Stomach (tissue), 9 donors: ENCODE data around the gene KCNN3. TPM values are rescaled to one million over a fixed set of nuclear protein-coding genes. Genes with fewer than 3 reads are reported as not detected.

Source experiments
- DNase-seq, 2 donors: peaks; one replicate each; pipeline versions ENCODE4 v3.0.0 to v3.0.0-alpha.2; 2013 to 2019
- H3K27ac ChIP-seq, 5 donors: fragments of 200-600 bp in 4 of 5; sonication (generic) in 4 of 5; one replicate each; pipeline ENCODE4 v1.5.1; 2013 to 2019; ENCODE audit warnings: mild to moderate bottlenecking in 1 of 5, moderate library complexity in 1 of 5
- H3K27me3 ChIP-seq, 3 donors: fragments of 200-600 bp; sonication (generic); one replicate each; pipeline ENCODE4 v1.5.1; 2017 to 2019; ENCODE audit warnings: mixed run types in 1 of 3
- H3K36me3 ChIP-seq, 4 donors: fragments of 200-600 bp; sonication (generic); 1 replicate in 3 of 4; 2 replicates in 1 of 4; pipeline ENCODE4 v1.5.1; 2016 to 2019
- H3K4me1 ChIP-seq, 4 donors: fragments of 200-600 bp; sonication (generic); one replicate each; pipeline ENCODE4 v1.5.1; 2016 to 2019
- H3K4me3 ChIP-seq, 4 donors: fragments of 200-600 bp; sonication (generic) in 3 of 4; one replicate each; pipeline ENCODE4 v1.5.1; 2016 to 2019; ENCODE audit warnings: mild to moderate bottlenecking in 1 of 4
- H3K9me3 ChIP-seq, 4 donors: fragments of 200-600 bp; sonication (generic); one replicate each; pipeline ENCODE4 v1.5.1; 2016 to 2019
- EP300 ChIP-seq: sonication (generic); formaldehyde crosslinking; IDR thresholded peaks from one replicate; pipeline ENCODE4 v1.6.1; 2017; ENCODE audit warnings: antibody characterized with exemption
- POLR2A ChIP-seq, 4 donors: fragments of 450-650 bp; IDR thresholded peaks; one replicate each; pipeline ENCODE4 v1.6.1; 2016; ENCODE audit warnings: antibody characterized with exemption in 4 of 4, control low read depth in 2 of 4, mild to moderate bottlenecking in 1 of 4, moderate library complexity in 1 of 4
- POLR2AphosphoS5 ChIP-seq, 3 donors: sonication (generic); formaldehyde crosslinking; IDR thresholded peaks; one replicate each; pipeline ENCODE4 v1.6.1; 2016; ENCODE audit warnings: antibody characterized with exemption in 3 of 3
- WGBS, 5 donors: extraction: QIAGEN DNeasy Blood & Tissue Kit in 3 of 5; methylation state at CpG; one replicate each; pipeline versions ENCODE4 v1.1.5 to v1.1.7; 2013 to 2018; 5-methylcytosine and 5-hydroxymethylcytosine counted together
- intact Hi-C: fragments of 100-400 bp; cut with DNase I; formaldehyde crosslinking; loops from one replicate; pipeline ENCODE4 v1.15.1; 2023; ENCODE audit warnings: low total_unique reads
- polyA plus RNA-seq, 3 donors: library from polyadenylated mRNA; stranded (reverse); fragments of 200-250 nt; gene quantifications; one replicate each; pipeline ENCODE4 v1.2.3, GENCODE V29; 2013
- total RNA-seq, 5 donors: library from RNA; depleted of rRNA; stranded (reverse); fragments of >200 nt; gene quantifications; one replicate each; pipeline versions ENCODE4 v1.1.0 to v1.2.3, GENCODE V29; 2014 to 2016
- TF ChIP-seq, protein P1 (sequence below), 7 experiments: fragments of 450-650 bp in 4 of 7; fragments of 200-600 bp in 3 of 7; sonication (generic) in 3 of 7; IDR thresholded peaks; one replicate each; pipeline ENCODE4 v1.5.1; 2016 to 2019; ENCODE audit warnings: antibody characterized with exemption in 7 of 7, control low read depth in 2 of 7, mild to moderate bottlenecking in 1 of 7
- donor health status: healthy with polysubstance abuse.
- donor health status: Bipolar disorder and iron deficiency.
- donor health status: healthy.

Gene KCNN3
- total and polyA plus RNA-seq, 8 donors: 0.19 to 10.7 (median 2.3) TPM

DNA sequence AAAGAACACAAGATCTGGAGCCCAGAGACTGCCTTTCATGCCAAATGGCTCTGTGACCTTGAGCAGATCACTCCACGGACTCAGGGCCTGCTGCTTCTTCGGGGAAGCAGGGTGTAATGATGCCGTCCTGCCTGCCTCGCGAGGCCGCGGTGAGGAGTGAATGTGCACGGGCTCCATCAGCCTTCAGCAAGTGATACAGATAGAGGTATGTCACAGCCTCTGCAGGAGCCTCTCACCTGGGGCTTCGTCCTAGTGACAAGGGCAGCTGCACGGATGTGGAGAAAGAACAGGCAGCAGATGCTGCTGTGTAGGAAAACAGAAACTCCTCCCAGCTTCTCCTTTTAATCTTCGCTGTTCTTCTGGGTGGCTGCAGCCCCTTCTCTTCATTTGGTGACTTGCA, 127.5 kb downstream of the KCNN3 start:
- WGBS, 5 donors: 82 to 90% (median 87%) methylated on average over 7 to 11 of the region's 11 CpGs
- Histone ChIP-seq H3K27ac (no peak overlapping the region), H3K9me3 (no peaks in the 10 kb centered on the region), H3K4me1 (peaks cover under 1 to 20% (median 12%) of the 10 kb centered on the region in 4 donors), H3K4me3 (no peak overlapping the region), H3K36me3 (no peaks in the 10 kb centered on the region), H3K27me3 (peaks cover 0 to 34% (median 0%) of the 10 kb centered on the region in 3 donors)
- DNase-seq: no peak
- intact Hi-C loops: loop anchor here (10.0 kb wide), 1 partner anchor 178 kb away; the partner anchor contains the start of gene CHRNB2
- TF ChIP-seq, protein P1, sequence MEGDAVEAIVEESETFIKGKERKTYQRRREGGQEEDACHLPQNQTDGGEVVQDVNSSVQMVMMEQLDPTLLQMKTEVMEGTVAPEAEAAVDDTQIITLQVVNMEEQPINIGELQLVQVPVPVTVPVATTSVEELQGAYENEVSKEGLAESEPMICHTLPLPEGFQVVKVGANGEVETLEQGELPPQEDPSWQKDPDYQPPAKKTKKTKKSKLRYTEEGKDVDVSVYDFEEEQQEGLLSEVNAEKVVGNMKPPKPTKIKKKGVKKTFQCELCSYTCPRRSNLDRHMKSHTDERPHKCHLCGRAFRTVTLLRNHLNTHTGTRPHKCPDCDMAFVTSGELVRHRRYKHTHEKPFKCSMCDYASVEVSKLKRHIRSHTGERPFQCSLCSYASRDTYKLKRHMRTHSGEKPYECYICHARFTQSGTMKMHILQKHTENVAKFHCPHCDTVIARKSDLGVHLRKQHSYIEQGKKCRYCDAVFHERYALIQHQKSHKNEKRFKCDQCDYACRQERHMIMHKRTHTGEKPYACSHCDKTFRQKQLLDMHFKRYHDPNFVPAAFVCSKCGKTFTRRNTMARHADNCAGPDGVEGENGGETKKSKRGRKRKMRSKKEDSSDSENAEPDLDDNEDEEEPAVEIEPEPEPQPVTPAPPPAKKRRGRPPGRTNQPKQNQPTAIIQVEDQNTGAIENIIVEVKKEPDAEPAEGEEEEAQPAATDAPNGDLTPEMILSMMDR (IDR thresholded peaks at IDR 0.05): no peak
- no peak for TF ChIP-seq EP300
- TF ChIP-seq POLR2AphosphoS5 (IDR thresholded peaks at IDR 0.05): no peak
- TF ChIP-seq POLR2A (IDR thresholded peaks at IDR 0.05): no peak

DNA sequence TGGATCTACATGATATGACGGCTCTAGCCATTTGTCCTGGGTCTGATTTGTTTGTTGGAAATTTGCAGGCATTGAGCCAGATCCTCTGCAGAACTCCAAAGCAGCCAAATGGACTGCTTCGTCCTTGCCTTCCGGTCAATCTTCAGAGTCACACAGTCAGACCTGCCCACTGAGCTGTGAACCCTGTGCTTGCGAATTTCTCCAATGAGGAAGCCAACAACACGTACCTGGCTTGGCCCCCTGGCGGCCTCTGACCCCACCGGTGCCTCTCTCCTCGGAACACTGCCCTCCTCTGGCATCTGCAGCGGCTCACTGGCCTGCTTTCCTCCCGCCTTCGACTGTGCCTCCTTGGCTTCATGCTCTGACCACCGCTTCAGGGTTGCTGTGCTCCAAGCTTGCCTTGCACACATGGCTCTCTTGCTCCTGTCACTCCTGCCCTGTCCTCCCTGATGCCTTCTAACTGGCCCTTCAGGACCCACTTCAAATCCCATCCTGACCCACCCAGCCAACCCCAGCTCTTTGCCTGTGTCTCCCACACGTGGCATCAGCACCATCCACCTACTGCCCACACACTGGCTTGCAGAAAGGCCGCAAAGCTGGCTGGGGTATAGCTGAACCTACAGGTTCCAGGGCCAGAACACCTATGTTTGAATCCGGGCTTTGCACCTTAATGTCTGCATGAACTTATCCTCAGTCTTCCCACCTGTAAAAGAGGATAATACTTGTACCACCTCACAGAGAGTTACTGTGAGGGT, 128.2 kb downstream of the KCNN3 start:
- Histone ChIP-seq H3K27me3 (peaks cover 0 to 27% (median 0%) of the 10 kb centered on the region in 3 donors), H3K36me3 (no peaks in the 10 kb centered on the region), H3K27ac (peak overlapping the region in 1 of 5 donors; percentile 29), H3K4me1 (peaks cover 0 to 13% (median 6%) of the 10 kb centered on the region in 4 donors), H3K9me3 (no peaks in the 10 kb centered on the region), H3K4me3 (no peak overlapping the region)
- WGBS, 5 donors: 54 to 69% (median 59%) methylated on average over 15 of the region's 15 CpGs
- intact Hi-C loops: loop anchor here (10.0 kb wide), 1 partner anchor 177 kb away; the partner anchor contains the start of gene CHRNB2
- no peak for TF ChIP-seq POLR2AphosphoS5 (IDR thresholded peaks at IDR 0.05)
- no peak for TF ChIP-seq POLR2A (IDR thresholded peaks at IDR 0.05)
- TF ChIP-seq, protein P1 (IDR thresholded peaks at IDR 0.05): no peak
- peak in 1 of 2 donors; percentile 55 for DNase-seq

DNA sequence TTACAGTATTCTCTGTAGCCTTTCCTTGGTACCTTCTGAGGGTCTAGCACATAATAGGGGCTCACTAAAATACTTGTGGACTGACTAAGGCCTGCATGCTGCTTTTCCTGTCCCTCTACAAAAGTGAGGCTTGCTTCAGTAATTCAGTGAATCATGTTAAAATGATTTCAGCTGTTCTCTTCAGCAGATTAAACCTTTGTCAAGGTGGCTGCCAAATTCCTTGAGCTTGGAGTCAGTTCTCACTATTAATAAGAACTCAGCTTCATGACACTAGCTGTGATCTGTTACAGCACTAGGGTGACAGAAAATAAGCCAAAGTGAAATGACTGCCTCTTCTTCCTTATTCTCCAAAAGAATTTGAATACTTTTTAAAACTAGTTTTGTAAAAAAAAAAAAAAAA, 128.8 kb downstream of the KCNN3 start:
- intact Hi-C loops: loop anchor here (10.0 kb wide), 1 partner anchor 177 kb away; the partner anchor contains the start of gene CHRNB2
- Histone ChIP-seq H3K36me3 (no peaks in the 10 kb centered on the region), H3K27me3 (peaks cover 0 to 21% (median 0%) of the 10 kb centered on the region in 3 donors), H3K4me1 (peaks cover 0 to 13% (median 2%) of the 10 kb centered on the region in 4 donors), H3K27ac (peak overlapping the region in 1 of 5 donors; percentile 29), H3K9me3 (no peaks in the 10 kb centered on the region), H3K4me3 (no peak overlapping the region)
- TF ChIP-seq POLR2A (IDR thresholded peaks at IDR 0.05) (no peak), POLR2AphosphoS5 (IDR thresholded peaks at IDR 0.05) (no peak), EP300 (no peak)
- TF ChIP-seq, protein P1 (IDR thresholded peaks at IDR 0.05): no peak
- no peak for DNase-seq

DNA sequence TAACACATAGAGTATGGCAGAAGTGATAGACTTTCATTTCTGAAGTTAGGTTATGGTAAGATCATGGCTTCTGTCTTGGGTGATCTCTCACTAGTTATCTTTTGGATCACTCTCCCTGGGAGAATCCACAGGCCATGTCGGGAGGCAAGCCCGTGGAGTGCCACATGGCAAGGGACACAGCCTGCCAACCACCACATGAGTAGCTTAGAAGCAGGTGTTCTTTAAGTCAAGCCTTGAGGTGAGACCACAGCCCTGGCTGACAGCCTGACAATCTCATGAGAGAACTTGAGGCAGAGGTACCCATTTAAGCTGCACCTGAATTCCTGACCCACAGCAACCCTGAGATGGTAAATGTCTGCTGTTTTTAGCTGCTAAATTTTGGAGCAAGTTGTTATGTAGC, 130.4 kb downstream of the KCNN3 start:
- H3K4me1 ChIP-seq: peaks cover 0 to 13% (median 0%) of the 10 kb centered on the region in 4 donors
- intact Hi-C loops: loop anchor here (10.0 kb wide), 1 partner anchor 175 kb away; the partner anchor contains the start of gene CHRNB2
- no peaks in the 10 kb centered on the region for H3K9me3 ChIP-seq
- no peak overlapping the region for H3K27ac ChIP-seq
- DNase-seq: no peak
- WGBS, 5 donors: 85 to 96% (median 92%) methylated on average over 2 of the region's 2 CpGs
- H3K4me3 ChIP-seq: no peak overlapping the region
- no peaks in the 10 kb centered on the region for H3K36me3 ChIP-seq
- TF ChIP-seq, protein P1 (IDR thresholded peaks at IDR 0.05): no peak
- TF ChIP-seq POLR2A (IDR thresholded peaks at IDR 0.05): no peak
- TF ChIP-seq EP300: no peak
- no peak for TF ChIP-seq POLR2AphosphoS5 (IDR thresholded peaks at IDR 0.05)
- H3K27me3 ChIP-seq: peaks cover 0 to 24% (median 0%) of the 10 kb centered on the region in 3 donors
